Measurements from ENCODE around the gene RETREG3. TPM values are rescaled to one million over a fixed set of nuclear protein-coding genes. Genes with fewer than 3 reads are reported as not detected.

RETREG3 gene
- total and polyA plus RNA-seq, 2 of the 4 experiments (the other 2 are of a cell fraction): 18.1 to 44.1 TPM

DNA sequence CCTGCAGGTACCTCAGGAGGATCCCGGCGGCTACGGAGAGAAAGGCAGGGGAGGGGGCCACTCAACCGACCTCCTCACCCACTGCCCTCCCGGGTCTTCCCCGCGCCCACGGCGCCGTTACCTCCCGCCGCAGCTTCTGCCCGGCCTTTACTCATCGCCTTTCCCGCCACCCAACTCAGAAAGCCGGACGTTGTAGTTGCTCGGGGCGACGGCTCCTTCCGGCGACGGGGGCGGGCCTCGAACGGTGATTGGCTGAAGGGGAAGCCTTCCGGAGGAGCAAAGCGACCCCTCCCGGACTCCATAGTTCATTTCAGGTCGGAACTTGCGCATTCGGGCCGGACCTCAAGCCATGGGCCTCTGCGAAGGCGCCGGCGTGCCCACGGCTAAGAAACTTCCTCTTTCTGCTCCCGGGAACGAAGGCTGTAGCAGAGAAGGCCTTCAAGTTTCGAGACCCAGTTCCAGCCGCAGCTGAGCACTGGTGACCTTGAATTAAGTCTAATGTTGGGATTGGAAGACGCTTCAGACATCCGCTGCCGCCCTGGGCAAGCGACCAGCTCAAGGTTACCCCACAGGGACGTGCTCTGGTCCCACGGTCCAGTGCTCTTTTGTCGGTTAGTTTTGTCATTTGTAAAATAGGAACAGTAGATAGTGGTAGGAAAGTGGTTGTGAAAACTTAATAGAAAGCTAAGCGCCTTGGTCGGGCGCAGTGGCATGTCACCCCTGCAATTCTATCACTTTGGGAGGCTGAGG, 31.5 kb downstream of the RETREG3 start, which contains the start of gene PSMC3IP:
Gene PSMC3IP, minus strand, starts transcription at position 198 of the 750 bp plus-strand sequence. Its CDS starts 43 bp downstream, at position 155.
- Histone ChIP-seq H3K4ac (ENCODE audit: low read depth, low read length) (peak within 1 kb of the TSS; percentile 94), H3K79me1 (ENCODE audit: low read depth in 1 of 2, low read length in 2 of 2) (peaks cover 30 to 63% of the 10 kb centered on the region in 2 experiments; a peak in 3 of 4 replicates), H3K9me3 (ENCODE audit: control insufficient read depth, insufficient read depth, low read length) (no peaks in the 10 kb centered on the region), H3K18ac (ENCODE audit: low read depth, low read length) (peak within 1 kb of the TSS; percentile 64), H2BK5ac (ENCODE audit: low read depth, low read length, poor library complexity, severe bottlenecking) (peak within 1 kb of the TSS; percentile 91), H2BK20ac (ENCODE audit: low read depth, low read length) (no peak within 1 kb of the TSS), H3K14ac (replicated peaks; ENCODE audit: low read depth, low read length) (peak within 1 kb of the TSS; percentile 99), H4K5ac (ENCODE audit: low read depth, low read length) (peak within 1 kb of the TSS; percentile 96), H3K36me3 (ENCODE audit: control insufficient read depth, insufficient read depth, low read length) (peaks cover 41% of the 10 kb centered on the region), H4K20me1 (ENCODE audit: insufficient read depth, low read length) (peaks cover 5% of the 10 kb centered on the region; the same call in 1 of the 2 replicates), H2AK5ac (ENCODE audit: low read depth, low read length) (peak within 1 kb of the TSS; percentile 91), H2BK15ac (ENCODE audit: low read depth, low read length) (0 out of 3 replicates have a peak within 1 kb of the TSS, but pooled peaks have one; percentile 42), H2AK9ac (replicated peaks; ENCODE audit: low read depth, low read length, poor library complexity) (peak within 1 kb of the TSS; percentile 99), H4K8ac (ENCODE audit: low read depth in 2 of 2, low read length in 2 of 2) (peak within 1 kb of the TSS; percentile 93 to 97), H3K9me1 (ENCODE audit: insufficient read depth, low read length) (no peaks in the 10 kb centered on the region), H3K4me2 (ENCODE audit: low read depth, low read length) (peak within 1 kb of the TSS; percentile 88), H2BK120ac (ENCODE audit: low read depth, low read length) (peak within 1 kb of the TSS; percentile 72), H3K4me1 (ENCODE audit: control insufficient read depth, insufficient read depth, low read length) (peaks cover 5% of the 10 kb centered on the region), H3K9ac (ENCODE audit: low read depth, low read length) (peak within 1 kb of the TSS; percentile 98), H4K91ac (ENCODE audit: insufficient read depth, low read depth, low read length) (peak within 1 kb of the TSS; percentile 98), H3K27me3 (ENCODE audit: control insufficient read depth, insufficient read depth, low read length) (no peaks in the 10 kb centered on the region), H2AFZ (replicated peaks; ENCODE audit: low read length, poor library complexity) (peak within 1 kb of the TSS; percentile 99), H3K56ac (ENCODE audit: extremely low read depth, insufficient read depth, low read length) (peak within 1 kb of the TSS; percentile 99), H3K4me3 (ENCODE audit: insufficient read depth, low read depth, low read length) (peak within 1 kb of the TSS; percentile 81), H3K27ac (ENCODE audit: insufficient read depth, low read length) (peak within 1 kb of the TSS; percentile 96), H3K23ac (ENCODE audit: low read depth, low read length) (peak within 1 kb of the TSS; percentile 98)
- CTCF ChIA-PET: interaction anchor here (0.6 to 2.2 kb wide), 19 partner anchors 8 to 378 kb away, joined by 3 to 15 read pairs (median 3); partner anchors contain the start of genes BECN1, PLEKHH3, TUBG1 and TUBG2
- peak; percentile 92 for DNase-seq
- intact Hi-C loops (cut with micrococcal nuclease) (loop anchor here (1.0 to 5.0 kb wide), 3 partner anchors 31 to 185 kb away; partner anchors contain the start of genes RAMP2, RETREG3 and TUBG1), in situ Hi-C loops (cut with MboI; ENCODE audit: low sequenced_read_pairs) (loop anchor here (5.0 kb wide), 1 partner anchor 105 kb away; the partner anchor contains the start of genes CCR10 and CNTNAP1), dilution Hi-C loops (cut with HindIII; ENCODE audit: low sequenced_read_pairs, unreplicated experiment) (no loop called here)
- POLR2A ChIA-PET (ENCODE audit: unreplicated experiment): no interaction called here
- ATAC-seq (ENCODE audit: low read depth): peak; percentile 94
- TF ChIP-seq MAZ (IDR thresholded peaks at IDR 0.05; ENCODE audit: borderline replicate concordance, low read depth, low read length) (peak; percentile 92), SMC3 (IDR thresholded peaks at IDR 0.05; ENCODE audit: low read depth, low read length) (peak; percentile 21; the same call in 1 of the 2 replicates), MXI1 (IDR thresholded peaks at IDR 0.05; ENCODE audit: borderline replicate concordance, low read depth, low read length) (no peak; the same call in none of the 2 replicates), FOS (IDR thresholded peaks at IDR 0.05; ENCODE audit: low read depth, low read length) (peak; percentile 29; the same call in 1 of the 2 replicates), CHD1 (IDR thresholded peaks at IDR 0.05; ENCODE audit: low read depth, low read length) (no peak), CTCF (conservative IDR thresholded peaks at IDR 0.05; ENCODE audit: low read depth, low read length) (peak; percentile 56), RAD21 (IDR thresholded peaks at IDR 0.05; ENCODE audit: low read length) (0 out of 2 replicates have a peak, but pooled peaks have one; percentile 24), ELK1 (IDR thresholded peaks at IDR 0.05; ENCODE audit: borderline replicate concordance, low read depth, low read length) (no peak)
- 0% methylated on average over 20 of the region's 52 CpGs; no CpG with 5 or more reads in 1 of the 2 experiments for WGBS, 2 experiments (ENCODE audit: extremely low coverage in 2 of 2, insufficient read length in 1 of 2)
- BruUV-seq (replicated peaks): no TSS peak

Measured in IMR-90 (cell line).